Measurements from ENCODE around the gene ETNK1.
"Not testable (repeated sequence)": the region's sequence is repeated elsewhere in the genome, so short reads cannot be mapped to it uniquely, and the experiment has no call there.

The ETNK1 gene

GRCh38 chr12:22624870-22625761 is at the start of gene ETNK1:
Gene ETNK1 (plus strand): TSS chr12:22625171. CDS start chr12:22625431, 260 bp downstream.
- peak within 1 kb of the TSS; percentile 91 for H3K27ac Mint-ChIP-seq
- peaks cover 33% of the 10 kb centered on the region for H3K4me1 Mint-ChIP-seq (ENCODE audit: low read depth)
- H3K4me3 Mint-ChIP-seq = peak within 1 kb of the TSS; percentile 100
- peaks cover 17% of the 10 kb centered on the region for H3K27me3 Mint-ChIP-seq (ENCODE audit: low read depth)
- DNase-seq (ENCODE audit: low spot score) = peak; percentile 90
- H3K36me3 Mint-ChIP-seq (ENCODE audit: low read depth) = peaks cover 15% of the 10 kb centered on the region
- peaks cover 3% of the 10 kb centered on the region for H3K9me3 Mint-ChIP-seq

GRCh38 chr12:22576065-22576464 is 48.9 kb upstream of the ETNK1 start:
- Mint-ChIP-seq H3K36me3 (ENCODE audit: low read depth) (no peaks in the 10 kb centered on the region), H3K4me3 (no peak overlapping the region), H3K27ac (no peak overlapping the region), H3K27me3 (ENCODE audit: low read depth) (peaks cover 2% of the 10 kb centered on the region), H3K4me1 (ENCODE audit: low read depth) (no peaks in the 10 kb centered on the region), H3K9me3 (no peaks in the 10 kb centered on the region)
- no peak for DNase-seq (ENCODE audit: low spot score)

- Mint-ChIP-seq H3K27ac (no peak overlapping the region), H3K9me3 (no peaks in the 10 kb centered on the region), H3K27me3 (ENCODE audit: low read depth) (peaks cover 2% of the 10 kb centered on the region), H3K4me1 (ENCODE audit: low read depth) (no peaks in the 10 kb centered on the region), H3K4me3 (no peak overlapping the region), H3K36me3 (ENCODE audit: low read depth) (no peaks in the 10 kb centered on the region)
- no peak for DNase-seq (ENCODE audit: low spot score)
Observed at GRCh38 chr12:22576473-22576872, 48.5 kb upstream of the ETNK1 start.

- DNase-seq (ENCODE audit: low spot score) = no peak
Observed at GRCh38 chr12:22577667-22578066, 47.3 kb upstream of the ETNK1 start.

GRCh38 chr12:22578328-22578727 is 46.6 kb upstream of the ETNK1 start:
- Mint-ChIP-seq H3K9me3 (no peaks in the 10 kb centered on the region), H3K4me1 (ENCODE audit: low read depth) (no peaks in the 10 kb centered on the region), H3K4me3 (no peak overlapping the region), H3K27ac (no peak overlapping the region), H3K36me3 (ENCODE audit: low read depth) (no peaks in the 10 kb centered on the region), H3K27me3 (ENCODE audit: low read depth) (peaks cover 2% of the 10 kb centered on the region)
- DNase-seq (ENCODE audit: low spot score) = no peak

More at GRCh38 chr12:22577667-22578066, 47.3 kb upstream of the ETNK1 start:
- Mint-ChIP-seq H3K27ac (no peak overlapping the region), H3K4me1 (ENCODE audit: low read depth) (no peaks in the 10 kb centered on the region), H3K9me3 (no peaks in the 10 kb centered on the region), H3K27me3 (ENCODE audit: low read depth) (peaks cover 2% of the 10 kb centered on the region), H3K4me3 (no peak overlapping the region), H3K36me3 (ENCODE audit: low read depth) (no peaks in the 10 kb centered on the region)

- Mint-ChIP-seq H3K9me3 (no peaks in the 10 kb centered on the region), H3K4me3 (no peak overlapping the region), H3K36me3 (ENCODE audit: low read depth) (no peaks in the 10 kb centered on the region), H3K4me1 (ENCODE audit: low read depth) (no peaks in the 10 kb centered on the region), H3K27ac (no peak overlapping the region), H3K27me3 (ENCODE audit: low read depth) (peaks cover 11% of the 10 kb centered on the region)
- no peak for DNase-seq (ENCODE audit: low spot score)
Observed at GRCh38 chr12:22588817-22589216, 36.2 kb upstream of the ETNK1 start.

GRCh38 chr12:22593864-22594263 is 31.1 kb upstream of the ETNK1 start:
- H3K27ac Mint-ChIP-seq = no peak overlapping the region
- H3K36me3 Mint-ChIP-seq (ENCODE audit: low read depth) = no peaks in the 10 kb centered on the region

GRCh38 chr12:22597539-22597938 is 27.4 kb upstream of the ETNK1 start:
- H3K4me1 Mint-ChIP-seq (ENCODE audit: low read depth); DNase-seq (ENCODE audit: low spot score); H3K9me3 Mint-ChIP-seq; H3K36me3 Mint-ChIP-seq (ENCODE audit: low read depth); H3K4me3 Mint-ChIP-seq; H3K27me3 Mint-ChIP-seq (ENCODE audit: low read depth); H3K27ac Mint-ChIP-seq: not testable (repeated sequence)

More at GRCh38 chr12:22593864-22594263, 31.1 kb upstream of the ETNK1 start:
- no peaks in the 10 kb centered on the region for H3K9me3 Mint-ChIP-seq
- no peak for DNase-seq (ENCODE audit: low spot score)
- H3K4me3 Mint-ChIP-seq = no peak overlapping the region
- H3K4me1 Mint-ChIP-seq (ENCODE audit: low read depth) = peaks cover 1% of the 10 kb centered on the region
- peaks cover 9% of the 10 kb centered on the region for H3K27me3 Mint-ChIP-seq (ENCODE audit: low read depth)

- H3K9me3 Mint-ChIP-seq = no peaks in the 10 kb centered on the region
- no peaks in the 10 kb centered on the region for H3K36me3 Mint-ChIP-seq (ENCODE audit: low read depth)
- no peak for DNase-seq (ENCODE audit: low spot score)
- H3K27ac Mint-ChIP-seq = no peak overlapping the region
- peaks cover 1% of the 10 kb centered on the region for H3K4me1 Mint-ChIP-seq (ENCODE audit: low read depth)
- no peak overlapping the region for H3K4me3 Mint-ChIP-seq
- peaks cover 3% of the 10 kb centered on the region for H3K27me3 Mint-ChIP-seq (ENCODE audit: low read depth)
Observed at GRCh38 chr12:22598141-22598762, 26.7 kb upstream of the ETNK1 start.

- Mint-ChIP-seq H3K9me3 (no peaks in the 10 kb centered on the region), H3K27me3 (ENCODE audit: low read depth) (peaks cover 5% of the 10 kb centered on the region), H3K4me1 (ENCODE audit: low read depth) (peaks cover 1% of the 10 kb centered on the region), H3K36me3 (ENCODE audit: low read depth) (no peaks in the 10 kb centered on the region), H3K4me3 (no peak overlapping the region), H3K27ac (no peak overlapping the region)
- no peak for DNase-seq (ENCODE audit: low spot score)
Observed at GRCh38 chr12:22598763-22599161, 26.2 kb upstream of the ETNK1 start.

- Mint-ChIP-seq H3K4me1 (ENCODE audit: low read depth) (peaks cover 1% of the 10 kb centered on the region), H3K36me3 (ENCODE audit: low read depth) (no peaks in the 10 kb centered on the region), H3K27ac (no peak overlapping the region), H3K9me3 (no peaks in the 10 kb centered on the region), H3K27me3 (ENCODE audit: low read depth) (peaks cover 5% of the 10 kb centered on the region), H3K4me3 (no peak overlapping the region)
- DNase-seq (ENCODE audit: low spot score) = no peak
Observed at GRCh38 chr12:22600181-22600580, 24.8 kb upstream of the ETNK1 start.

- Mint-ChIP-seq H3K36me3 (ENCODE audit: low read depth) (peaks cover 2% of the 10 kb centered on the region), H3K9me3 (peaks cover 19% of the 10 kb centered on the region), H3K27me3 (ENCODE audit: low read depth) (peaks cover 3% of the 10 kb centered on the region), H3K4me1 (ENCODE audit: low read depth) (peaks cover 3% of the 10 kb centered on the region), H3K4me3 (no peak overlapping the region), H3K27ac (no peak overlapping the region)
- DNase-seq (ENCODE audit: low spot score) = no peak
Observed at GRCh38 chr12:22609501-22609900, 15.5 kb upstream of the ETNK1 start.

GRCh38 chr12:22610131-22610530 is 14.8 kb upstream of the ETNK1 start:
- peaks cover 2% of the 10 kb centered on the region for H3K36me3 Mint-ChIP-seq (ENCODE audit: low read depth)
- peaks cover 25% of the 10 kb centered on the region for H3K9me3 Mint-ChIP-seq
- H3K27me3 Mint-ChIP-seq (ENCODE audit: low read depth) = peaks cover 1% of the 10 kb centered on the region
- no peak overlapping the region for H3K27ac Mint-ChIP-seq
- H3K4me1 Mint-ChIP-seq (ENCODE audit: low read depth) = peaks cover 3% of the 10 kb centered on the region
- H3K4me3 Mint-ChIP-seq = no peak overlapping the region
- no peak for DNase-seq (ENCODE audit: low spot score)

- H3K27ac Mint-ChIP-seq; H3K4me3 Mint-ChIP-seq; H3K27me3 Mint-ChIP-seq (ENCODE audit: low read depth); DNase-seq (ENCODE audit: low spot score); H3K4me1 Mint-ChIP-seq (ENCODE audit: low read depth); H3K36me3 Mint-ChIP-seq (ENCODE audit: low read depth): not testable (repeated sequence)
- peaks cover 43% of the 10 kb centered on the region for H3K9me3 Mint-ChIP-seq
Observed at GRCh38 chr12:22612822-22613221, 12.1 kb upstream of the ETNK1 start.
